SK-N-MC (cell line): ENCODE data around the gene PXT1.
A peak's percentile ranks its signal among the peaks of the same experiment; 100 is the strongest.

Experiments used
- DNase-seq: peaks from one replicate; pipeline ENCODE4 v3.0.0-alpha.2; 2011; ENCODE audit warnings: low read depth, low spot score
- H3K27ac ChIP-seq: fragments of 200-600 bp; sonication (generic); 2 replicates; pipeline ENCODE4 v1.5.1; 2016; ENCODE audit warnings: mixed run types
- H3K36me3 ChIP-seq: fragments of 200-600 bp; sonication (generic); 2 replicates; pipeline ENCODE4 v1.6.1; 2017; ENCODE audit warnings: antibody characterized with exemption, low read length, mixed read lengths; ENCODE audit not compliant: insufficient read depth
- H3K4me3 ChIP-seq: fragments of 200-600 bp; sonication (generic); 2 replicates; pipeline ENCODE4 v1.5.1; 2016
- H3K9ac ChIP-seq: fragments of 200-600 bp; sonication (generic); 2 replicates; pipeline ENCODE4 v1.8.0; 2017; ENCODE audit warnings: mixed run types, mixed read lengths; ENCODE audit not compliant: insufficient read length
- H3K9me3 ChIP-seq: fragments of 200-600 bp; sonication (generic); 2 replicates; pipeline ENCODE4 v1.6.1; 2017; ENCODE audit warnings: low read depth, mild to moderate bottlenecking, antibody characterized with exemption, low read length, moderate library complexity, mixed read lengths
- EZH2 ChIP-seq: fragments of 200-600 bp; sonication (generic); IDR thresholded peaks from one replicate; pipeline ENCODE4 v1.6.1; 2017; ENCODE audit warnings: antibody characterized with exemption
- FOXP2 ChIP-seq: optimal IDR thresholded peaks from 2 replicates; pipeline ENCODE3; 2011; ENCODE audit warnings: mild to moderate bottlenecking, moderate library complexity; ENCODE audit not compliant: insufficient read depth; ENCODE audit errors: extremely low read length, control extremely low read depth
- POLR2AphosphoS5 ChIP-seq: IDR thresholded peaks from 2 replicates; pipeline ENCODE4 v1.6.1; 2012; ENCODE audit warnings: mild to moderate bottlenecking, low read depth, low read length, borderline replicate concordance

PXT1 gene

GRCh38 chr6:36478051-36478526 is 35.4 kb upstream of the PXT1 start:
- Histone ChIP-seq H3K36me3 (peaks cover 62% of the 10 kb centered on the region), H3K9ac (no peak overlapping the region), H3K9me3 (no peaks in the 10 kb centered on the region), H3K4me3 (no peak overlapping the region), H3K27ac (no peak overlapping the region)
- no peak for DNase-seq
- TF ChIP-seq POLR2AphosphoS5 (no peak), FOXP2 (no peak), EZH2 (no peak)

DNA sequence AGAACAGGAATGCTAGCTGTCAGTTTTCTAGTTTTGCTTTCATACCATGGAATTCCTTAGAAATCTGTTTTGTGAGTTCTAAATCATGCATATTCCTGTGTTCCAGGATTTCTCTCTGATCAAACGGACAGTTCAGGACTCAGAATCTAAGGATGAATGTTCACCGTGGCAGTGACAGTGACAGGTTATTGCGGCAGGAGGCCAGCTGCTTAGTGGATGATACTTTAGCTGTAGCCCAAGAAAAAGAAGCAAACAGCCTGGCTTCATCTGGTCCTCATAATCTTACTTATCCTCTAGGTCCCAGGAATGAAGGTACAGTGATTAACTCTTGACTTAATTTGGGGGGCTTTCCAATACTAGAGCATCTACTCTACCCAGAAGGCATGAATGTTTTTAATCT is 27.3 kb upstream of the PXT1 start:
- no peak overlapping the region for H3K4me3 ChIP-seq
- no peaks in the 10 kb centered on the region for H3K9me3 ChIP-seq
- DNase-seq: no peak
- H3K36me3 ChIP-seq: peaks cover 29% of the 10 kb centered on the region
- no peak overlapping the region for H3K9ac ChIP-seq
- H3K27ac ChIP-seq: peak overlapping the region; percentile 53
- TF ChIP-seq EZH2 (no peak), FOXP2 (no peak), POLR2AphosphoS5 (no peak)

DNA sequence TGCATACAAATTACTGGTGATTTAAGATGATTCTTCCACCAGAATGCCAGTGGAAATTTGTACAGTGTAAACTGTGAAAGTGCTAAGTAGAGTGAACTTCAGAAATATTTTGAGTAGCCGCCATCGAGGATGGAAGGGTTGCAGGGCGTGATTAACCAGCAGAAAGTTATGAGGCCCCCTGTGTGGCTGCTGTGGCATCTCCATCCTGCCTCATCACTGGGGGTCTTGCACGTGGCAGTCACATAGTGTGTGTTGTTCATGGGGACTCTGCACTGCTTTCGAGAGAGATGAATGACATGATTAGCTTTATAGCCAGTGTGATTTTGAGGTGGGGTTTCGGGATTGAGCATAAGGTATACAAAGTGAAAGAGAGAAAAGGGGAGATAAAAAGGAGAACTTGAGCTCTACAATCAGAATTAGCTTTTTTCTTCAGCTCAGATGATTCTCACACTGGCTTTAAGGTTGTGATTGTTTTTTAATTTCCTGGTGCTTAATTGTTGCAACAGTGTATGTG is 26.6 kb upstream of the PXT1 start:
- Histone ChIP-seq H3K9me3 (no peaks in the 10 kb centered on the region), H3K9ac (peak overlapping the region; percentile 39), H3K27ac (peak overlapping the region; percentile 53), H3K4me3 (peak overlapping the region; percentile 56), H3K36me3 (peaks cover 21% of the 10 kb centered on the region)
- no peak for DNase-seq
- TF ChIP-seq FOXP2 (no peak), POLR2AphosphoS5 (no peak), EZH2 (no peak)

GRCh38 chr6:36467625-36468024 is 25.0 kb upstream of the PXT1 start:
- Histone ChIP-seq H3K4me3 (no peak overlapping the region), H3K9ac (no peak overlapping the region), H3K27ac (no peak overlapping the region), H3K36me3 (peaks cover 23% of the 10 kb centered on the region), H3K9me3 (no peaks in the 10 kb centered on the region)
- TF ChIP-seq FOXP2 (no peak), EZH2 (no peak), POLR2AphosphoS5 (no peak)
- no peak for DNase-seq

DNA sequence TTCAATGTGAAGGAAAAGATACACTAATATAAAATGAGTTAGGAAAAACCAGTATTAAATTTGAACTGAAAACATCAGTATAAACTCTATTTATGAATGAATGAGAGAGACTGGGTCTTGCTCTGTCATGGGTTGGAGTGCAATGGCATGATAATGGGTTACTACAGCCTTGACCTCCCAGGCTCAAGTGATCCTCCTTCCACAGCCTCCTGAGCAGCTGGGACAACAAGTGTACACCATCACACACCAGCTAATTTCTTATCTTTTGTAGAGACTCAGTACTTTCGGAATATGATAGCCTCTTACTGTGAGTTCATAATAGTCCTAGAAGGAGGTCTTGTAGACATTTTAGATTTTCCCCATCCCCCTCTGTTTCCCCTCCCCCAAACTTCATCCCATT is 21.6 kb upstream of the PXT1 start:
- Histone ChIP-seq H3K27ac (no peak overlapping the region), H3K9me3 (no peaks in the 10 kb centered on the region)
- TF ChIP-seq FOXP2: no peak
- no peak for TF ChIP-seq POLR2AphosphoS5

DNA sequence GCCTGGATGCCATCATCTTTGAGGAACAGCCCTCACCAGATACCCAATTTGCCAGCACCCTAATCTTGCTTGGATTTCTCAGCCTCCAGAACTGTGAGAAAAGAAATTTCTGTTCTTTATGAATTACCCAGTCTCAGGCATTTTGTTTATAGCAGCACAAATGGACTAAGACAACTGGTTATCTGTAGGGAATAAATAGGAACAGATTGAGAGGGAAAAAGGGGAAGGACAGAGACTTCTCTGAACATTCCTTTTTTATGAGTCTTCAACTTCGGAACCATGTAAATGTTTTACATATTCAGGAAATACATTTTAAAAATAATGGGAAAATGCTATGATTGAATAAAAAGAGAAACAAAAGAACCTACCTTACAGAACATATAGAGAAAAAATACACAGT is 21.0 kb upstream of the PXT1 start:
- no peak for DNase-seq
- no peak overlapping the region for H3K4me3 ChIP-seq
- no peak for TF ChIP-seq EZH2
- TF ChIP-seq FOXP2: no peak
- no peak for TF ChIP-seq POLR2AphosphoS5
- H3K36me3 ChIP-seq: peaks cover 14% of the 10 kb centered on the region
- H3K9ac ChIP-seq: no peak overlapping the region
- no peak overlapping the region for H3K27ac ChIP-seq
- no peaks in the 10 kb centered on the region for H3K9me3 ChIP-seq

More for the DNA sequence above, 21.6 kb upstream of the PXT1 start:
- DNase-seq: no peak
- H3K4me3 ChIP-seq: no peak overlapping the region
- peaks cover 14% of the 10 kb centered on the region for H3K36me3 ChIP-seq
- H3K9ac ChIP-seq: no peak overlapping the region

DNA sequence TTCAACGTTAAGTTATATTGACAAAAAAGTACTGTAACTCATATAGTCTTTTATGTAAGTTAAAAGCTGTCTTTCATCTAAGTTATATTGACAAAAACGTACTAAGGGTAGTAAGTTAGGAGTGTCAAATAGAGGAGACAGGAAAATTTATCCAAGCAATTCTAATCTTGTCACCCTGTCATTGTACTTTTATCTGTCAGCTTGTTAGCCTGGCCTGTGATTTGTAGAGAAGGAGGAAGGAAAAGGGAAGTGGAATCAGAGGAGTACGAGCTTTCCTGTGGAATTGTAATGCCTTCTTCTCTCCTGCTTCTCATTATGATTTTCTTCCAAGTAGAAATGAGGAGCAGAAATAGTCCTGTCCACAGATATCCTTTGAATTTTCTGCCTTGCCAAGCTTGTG is 19.0 kb upstream of the PXT1 start:
- TF ChIP-seq POLR2AphosphoS5 (no peak), EZH2 (no peak), FOXP2 (no peak)
- no peak for DNase-seq
- H3K36me3 ChIP-seq: peaks cover 14% of the 10 kb centered on the region
- H3K9ac ChIP-seq: no peak overlapping the region
- no peaks in the 10 kb centered on the region for H3K9me3 ChIP-seq
- H3K4me3 ChIP-seq: no peak overlapping the region
- H3K27ac ChIP-seq: peak overlapping the region; percentile 62; the same call in 1 of the 2 replicates

GRCh38 chr6:36460916-36461315 is 18.3 kb upstream of the PXT1 start:
- Histone ChIP-seq H3K36me3 (peaks cover 14% of the 10 kb centered on the region), H3K27ac (peak overlapping the region; percentile 62; the same call in 1 of the 2 replicates), H3K9ac (no peak overlapping the region), H3K9me3 (no peaks in the 10 kb centered on the region), H3K4me3 (no peak overlapping the region)
- no peak for DNase-seq
- no peak for TF ChIP-seq EZH2
- no peak for TF ChIP-seq POLR2AphosphoS5
- TF ChIP-seq FOXP2: no peak

- no peak for TF ChIP-seq EZH2
- TF ChIP-seq FOXP2: no peak
- no peak for TF ChIP-seq POLR2AphosphoS5
- DNase-seq: no peak
- H3K9me3 ChIP-seq: no peaks in the 10 kb centered on the region
- H3K27ac ChIP-seq: peak overlapping the region; percentile 54; the same call in 1 of the 2 replicates
- H3K4me3 ChIP-seq: no peak overlapping the region
- H3K9ac ChIP-seq: no peak overlapping the region
- peaks cover 21% of the 10 kb centered on the region for H3K36me3 ChIP-seq
These were observed 16.8 kb upstream of the PXT1 start for GRCh38 chr6:36459501-36459900.
